WTC11 (cell line): Measurements from ENCODE around the gene FERMT1. TPM values are rescaled to one million over a fixed set of nuclear protein-coding genes. Genes with fewer than 3 reads are reported as not detected.
"Not testable (repeated sequence)": the region's sequence is repeated elsewhere in the genome, so short reads cannot be mapped to it uniquely, and the experiment has no call there.

Experiments used
- ATAC-seq: fragments of 200-7000 bp; cut with Tn5 transposase; 2 replicates; pipeline ENCODE4 v1.10.0; 2021; ENCODE audit warnings: mild to moderate bottlenecking, moderate library complexity
- CTCF ChIA-PET: fragments of 300-600 bp; sonication (Branson Sonifier 250); formaldehyde crosslinking; loops from one replicate; lab custom pipeline; 2021; ENCODE audit warnings: antibody characterized with exemption; lab: Charles Lee
- POLR2A ChIA-PET: fragments of 350-600 bp; sonication (Branson Sonifier 250); formaldehyde crosslinking; loops from one replicate; lab custom pipeline; 2021; ENCODE audit warnings: antibody characterized with exemption; lab: Charles Lee
- DNase-seq: peaks from one replicate; pipeline ENCODE4 v3.0.0; 2021; ENCODE audit warnings: low spot score
- H3K27ac Mint-ChIP-seq: 2 replicates; pipeline ENCODE4 v1.8.0; 2021; ENCODE audit warnings: mixed read lengths
- H3K27me3 Mint-ChIP-seq: 2 replicates; pipeline ENCODE4 v1.8.0; 2021; ENCODE audit warnings: low read depth, mild to moderate bottlenecking, moderate library complexity, mixed read lengths
- H3K36me3 Mint-ChIP-seq: 2 replicates; pipeline ENCODE4 v1.8.0; 2021; ENCODE audit warnings: mixed read lengths
- H3K4me1 Mint-ChIP-seq: 2 replicates; pipeline ENCODE4 v1.8.0; 2022; ENCODE audit warnings: mixed read lengths
- H3K4me3 Mint-ChIP-seq: 2 replicates; pipeline ENCODE4 v1.8.0; 2021; ENCODE audit warnings: mild to moderate bottlenecking, moderate library complexity, mixed read lengths
- H3K9me3 Mint-ChIP-seq: 2 replicates; pipeline ENCODE4 v1.8.0; 2021; ENCODE audit warnings: mixed read lengths
- E2F1 ChIP-seq: sonication (generic); formaldehyde crosslinking; IDR thresholded peaks from 2 replicates; pipeline ENCODE4 v1.8.0; 2022; ENCODE audit warnings: mild to moderate bottlenecking, missing genetic modification reagents
- FOXP1 ChIP-seq: sonication (generic); formaldehyde crosslinking; IDR thresholded peaks from 2 replicates; pipeline ENCODE4 v1.8.0; 2022; ENCODE audit warnings: missing genetic modification reagents, mild to moderate bottlenecking, moderate library complexity, borderline replicate concordance
- MAX ChIP-seq: sonication (generic); formaldehyde crosslinking; IDR thresholded peaks from 2 replicates; pipeline ENCODE4 v1.8.0; 2022; ENCODE audit warnings: mild to moderate bottlenecking, missing genetic modification reagents
- NR3C1 ChIP-seq: sonication (generic); formaldehyde crosslinking; conservative IDR thresholded peaks from 2 replicates; pipeline ENCODE4 v1.8.1; 2023; ENCODE audit warnings: low read depth, mild to moderate bottlenecking, missing genetic modification reagents
- PRDM15 ChIP-seq: sonication (generic); formaldehyde crosslinking; IDR thresholded peaks from 2 replicates; pipeline ENCODE4 v1.8.0; 2022; ENCODE audit warnings: missing genetic modification reagents
- ZNF532 ChIP-seq: fragments of 250-450 bp; sonication (Bioruptor Pico); IDR thresholded peaks from 2 replicates; pipeline ENCODE4 v1.9.0; 2021; ENCODE audit warnings: mild to moderate bottlenecking, borderline replicate concordance
- total RNA-seq: library from RNA; stranded (reverse); gene quantifications from 3 replicates; pipeline ENCODE4 v1.2.3, GENCODE V29; 2021
- TF ChIP-seq, protein P1 (sequence below): fragments of 250-450 bp; sonication (Bioruptor Pico); IDR thresholded peaks from 2 replicates; pipeline ENCODE4 v2.1.2; 2022; ENCODE audit warnings: mild to moderate bottlenecking, moderate library complexity
- TF ChIP-seq, protein P2 (sequence below): sonication (generic); formaldehyde crosslinking; IDR thresholded peaks from 2 replicates; pipeline ENCODE4 v1.8.1; 2022; ENCODE audit warnings: mild to moderate bottlenecking, missing genetic modification reagents, moderate library complexity, borderline replicate concordance

Gene FERMT1
- total RNA-seq, 1 experiment from 2014 or later: 23.0 TPM

GRCh38 chr20:6113951-6114350, 8.9 kb downstream of the FERMT1 start (continued):
- TF ChIP-seq, protein P1, sequence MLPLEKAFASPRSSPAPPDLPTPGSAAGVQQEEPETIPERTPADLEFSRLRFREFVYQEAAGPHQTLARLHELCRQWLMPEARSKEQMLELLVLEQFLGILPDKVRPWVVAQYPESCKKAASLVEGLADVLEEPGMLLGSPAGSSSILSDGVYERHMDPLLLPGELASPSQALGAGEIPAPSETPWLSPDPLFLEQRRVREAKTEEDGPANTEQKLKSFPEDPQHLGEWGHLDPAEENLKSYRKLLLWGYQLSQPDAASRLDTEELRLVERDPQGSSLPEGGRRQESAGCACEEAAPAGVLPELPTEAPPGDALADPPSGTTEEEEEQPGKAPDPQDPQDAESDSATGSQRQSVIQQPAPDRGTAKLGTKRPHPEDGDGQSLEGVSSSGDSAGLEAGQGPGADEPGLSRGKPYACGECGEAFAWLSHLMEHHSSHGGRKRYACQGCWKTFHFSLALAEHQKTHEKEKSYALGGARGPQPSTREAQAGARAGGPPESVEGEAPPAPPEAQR (CRISPR knock-in tag): no peak
- TF ChIP-seq, protein P2, sequence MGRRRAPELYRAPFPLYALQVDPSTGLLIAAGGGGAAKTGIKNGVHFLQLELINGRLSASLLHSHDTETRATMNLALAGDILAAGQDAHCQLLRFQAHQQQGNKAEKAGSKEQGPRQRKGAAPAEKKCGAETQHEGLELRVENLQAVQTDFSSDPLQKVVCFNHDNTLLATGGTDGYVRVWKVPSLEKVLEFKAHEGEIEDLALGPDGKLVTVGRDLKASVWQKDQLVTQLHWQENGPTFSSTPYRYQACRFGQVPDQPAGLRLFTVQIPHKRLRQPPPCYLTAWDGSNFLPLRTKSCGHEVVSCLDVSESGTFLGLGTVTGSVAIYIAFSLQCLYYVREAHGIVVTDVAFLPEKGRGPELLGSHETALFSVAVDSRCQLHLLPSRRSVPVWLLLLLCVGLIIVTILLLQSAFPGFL: no peak
- no peak for TF ChIP-seq ZNF532
- TF ChIP-seq NR3C1: no peak
- no peak for TF ChIP-seq PRDM15 (CRISPR knock-in tag)
- TF ChIP-seq MAX (CRISPR knock-in tag): no peak
- TF ChIP-seq FOXP1 (CRISPR knock-in tag): no peak

DNA sequence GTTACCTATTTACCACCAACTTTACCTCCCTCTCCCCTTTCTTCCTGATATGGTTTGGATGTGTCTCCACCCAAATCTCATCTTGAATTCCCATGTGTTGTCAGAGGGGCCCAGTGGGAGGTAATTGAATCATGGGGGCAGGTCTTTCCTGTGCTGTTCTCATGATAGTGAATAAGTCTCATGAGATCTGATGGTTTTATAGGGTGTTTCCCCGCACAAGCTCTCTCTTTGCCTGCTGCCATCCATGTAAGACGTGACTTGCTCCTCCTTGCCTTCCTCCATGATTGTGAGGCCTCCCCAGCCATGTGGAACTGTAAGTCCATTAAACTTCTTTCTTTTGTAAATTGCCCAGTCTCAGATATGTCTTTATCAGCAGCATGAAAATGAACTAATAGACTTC, 9.9 kb downstream of the FERMT1 start:
- CTCF ChIA-PET, H3K4me1 Mint-ChIP-seq, H3K4me3 Mint-ChIP-seq, H3K27ac Mint-ChIP-seq, ATAC-seq, H3K27me3 Mint-ChIP-seq, POLR2A ChIA-PET, DNase-seq: not testable (repeated sequence)
- Mint-ChIP-seq H3K36me3 (peaks cover 82% of the 10 kb centered on the region), H3K9me3 (peaks cover 33% of the 10 kb centered on the region)

GRCh38 chr20:6108330-6108729, 14.5 kb downstream of the FERMT1 start:
- Mint-ChIP-seq H3K36me3 (peaks cover 62% of the 10 kb centered on the region), H3K4me1 (no peaks in the 10 kb centered on the region), H3K27me3 (no peaks in the 10 kb centered on the region), H3K27ac (no peak overlapping the region), H3K4me3 (no peak overlapping the region), H3K9me3 (peaks cover 10% of the 10 kb centered on the region)
- ATAC-seq: no peak
- ChIA-PET CTCF (no interaction called here), POLR2A (interaction anchor here (0.5 kb wide), 1 partner anchor 16 kb away, joined by 4 read pairs; no protein-coding TSS in a partner anchor)
- TF ChIP-seq E2F1 (CRISPR knock-in tag): no peak
- no peak for DNase-seq
